HEK293 (cell line): ENCODE results near the gene COBL.

Experiments
- CTCF ChIA-PET: fragments of 350-600 bp; formaldehyde crosslinking; extraction: SDS; loops from one replicate; lab custom pipeline; 2021; ENCODE audit warnings: antibody characterized with exemption; lab: Yijun Ruan, JAX
- POLR2A ChIA-PET: fragments of 300-600 bp; formaldehyde crosslinking; extraction: SDS; loops from one replicate; lab custom pipeline; 2020; ENCODE audit warnings: antibody characterized with exemption, inconsistent platforms; lab: Yijun Ruan, JAX
- H3K27ac ChIP-seq: fragments of 200-500 bp; sonication (Bioruptor generic); 2 replicates; pipeline ENCODE4 v1.5.1; 2014; ENCODE audit warnings: low read depth, low read length, control low read depth, inconsistent platforms; ENCODE audit errors: extremely low read depth
- H3K36me3 ChIP-seq, 2 experiments: fragments of 200-500 bp in 1 of 2; sonication (Bioruptor generic) in 1 of 2; 1 replicate in 1 of 2; 2 replicates in 1 of 2; pipeline ENCODE4 v1.5.1; 2014 to 2017; ENCODE audit warnings: inconsistent platforms in 2 of 2, low read length in 2 of 2; ENCODE audit not compliant: control insufficient read depth in 2 of 2, insufficient read depth in 1 of 2
- H3K4me1 ChIP-seq: fragments of 200-500 bp; sonication (Bioruptor generic); 2 replicates; pipeline ENCODE4 v1.5.1; 2014; ENCODE audit warnings: mild to moderate bottlenecking, low read length, inconsistent platforms; ENCODE audit not compliant: control insufficient read depth, insufficient read depth
- H3K4me3 ChIP-seq: 2 replicates; pipeline ENCODE4 v1.5.1; 2011; ENCODE audit warnings: low read depth, mild to moderate bottlenecking, control low read depth, low read length, moderate library complexity
- H3K9me3 ChIP-seq: fragments of 200-500 bp; sonication (Bioruptor generic); 2 replicates; pipeline ENCODE4 v1.5.1; 2014; ENCODE audit warnings: low read depth, low read length, inconsistent platforms; ENCODE audit not compliant: control insufficient read depth, insufficient read depth
- FEZF1 ChIP-seq: fragments of 450-650 bp; formaldehyde crosslinking; IDR thresholded peaks from 2 replicates; pipeline ENCODE4 v1.5.1; 2016; ENCODE audit warnings: missing biosample characterization, missing genetic modification characterization
- GFI1B ChIP-seq: fragments of 450-650 bp; formaldehyde crosslinking; IDR thresholded peaks from 2 replicates; pipeline ENCODE4 v1.5.1; 2016; ENCODE audit warnings: missing biosample characterization, missing genetic modification characterization
- GLI4 ChIP-seq: fragments of 450-650 bp; formaldehyde crosslinking; IDR thresholded peaks from 2 replicates; pipeline ENCODE4 v1.5.1; 2016; ENCODE audit warnings: missing biosample characterization, missing genetic modification characterization
- ZBTB44 ChIP-seq: fragments of 450-650 bp; IDR thresholded peaks from 2 replicates; pipeline ENCODE4 v1.5.1; 2018; ENCODE audit warnings: missing biosample characterization, mild to moderate bottlenecking, missing genetic modification characterization
- ZBTB7A ChIP-seq: fragments of 450-650 bp; formaldehyde crosslinking; IDR thresholded peaks from 2 replicates; pipeline ENCODE4 v1.5.1; 2016; ENCODE audit warnings: low read depth, missing biosample characterization, missing genetic modification characterization
- ZNF121 ChIP-seq: fragments of 450-650 bp; formaldehyde crosslinking; IDR thresholded peaks from 2 replicates; pipeline ENCODE4 v1.5.1; 2016; ENCODE audit warnings: missing biosample characterization, missing genetic modification characterization
- ZNF214 ChIP-seq: fragments of 450-650 bp; formaldehyde crosslinking; IDR thresholded peaks from 2 replicates; pipeline ENCODE4 v1.5.1; 2017; ENCODE audit warnings: missing biosample characterization, mild to moderate bottlenecking, missing genetic modification characterization, borderline replicate concordance
- ZNF221 ChIP-seq: fragments of 450-650 bp; formaldehyde crosslinking; IDR thresholded peaks from 2 replicates; pipeline ENCODE4 v1.5.1; 2017; ENCODE audit warnings: missing biosample characterization, missing genetic modification characterization, borderline replicate concordance
- ZNF292 ChIP-seq: fragments of 450-650 bp; formaldehyde crosslinking; IDR thresholded peaks from 2 replicates; pipeline ENCODE4 v1.5.1; 2016; ENCODE audit warnings: low read depth, missing biosample characterization, missing genetic modification characterization, borderline replicate concordance
- ZNF311 ChIP-seq: fragments of 450-650 bp; formaldehyde crosslinking; IDR thresholded peaks from 2 replicates; pipeline ENCODE4 v1.5.1; 2017; ENCODE audit warnings: missing biosample characterization, missing genetic modification characterization, borderline replicate concordance
- ZNF449 ChIP-seq: fragments of 450-650 bp; formaldehyde crosslinking; IDR thresholded peaks from 2 replicates; pipeline ENCODE4 v1.5.1; 2017; ENCODE audit warnings: missing biosample characterization, mild to moderate bottlenecking, missing genetic modification characterization, moderate library complexity
- ZNF521 ChIP-seq: fragments of 450-650 bp; formaldehyde crosslinking; IDR thresholded peaks from 2 replicates; pipeline ENCODE4 v1.5.1; 2017; ENCODE audit warnings: missing biosample characterization, mild to moderate bottlenecking, missing genetic modification characterization
- ZNF529 ChIP-seq: fragments of 450-650 bp; formaldehyde crosslinking; IDR thresholded peaks from 2 replicates; pipeline ENCODE4 v1.5.1; 2017; ENCODE audit warnings: missing genetic modification characterization, missing biosample characterization; ENCODE audit not compliant: insufficient replicate concordance
- ZNF549 ChIP-seq: fragments of 450-650 bp; IDR thresholded peaks from 2 replicates; pipeline ENCODE4 v1.5.1; 2018; ENCODE audit warnings: missing biosample characterization, missing genetic modification characterization, mild to moderate bottlenecking, inconsistent platforms, moderate library complexity
- ZNF664 ChIP-seq: fragments of 450-650 bp; formaldehyde crosslinking; IDR thresholded peaks from 2 replicates; pipeline ENCODE4 v1.5.1; 2016; ENCODE audit warnings: missing biosample characterization, missing genetic modification characterization
- ZNF776 ChIP-seq: fragments of 450-650 bp; formaldehyde crosslinking; IDR thresholded peaks from 2 replicates; pipeline ENCODE4 v1.5.0; 2017; ENCODE audit warnings: missing biosample characterization, missing genetic modification characterization, borderline replicate concordance
- ZNF843 ChIP-seq: fragments of 450-650 bp; formaldehyde crosslinking; IDR thresholded peaks from 2 replicates; pipeline ENCODE4 v1.5.1; 2016; ENCODE audit warnings: missing biosample characterization, missing genetic modification characterization
- ZSCAN23 ChIP-seq: fragments of 450-650 bp; formaldehyde crosslinking; IDR thresholded peaks from 2 replicates; pipeline ENCODE4 v1.5.1; 2016; ENCODE audit warnings: missing biosample characterization, missing genetic modification characterization
- ZSCAN30 ChIP-seq: fragments of 450-650 bp; IDR thresholded peaks from 2 replicates; pipeline ENCODE4 v1.5.1; 2018; ENCODE audit warnings: missing biosample characterization, mild to moderate bottlenecking, missing genetic modification characterization, moderate library complexity
- TF ChIP-seq, protein P1 (sequence below): fragments of 450-650 bp; formaldehyde crosslinking; IDR thresholded peaks from 2 replicates; pipeline ENCODE4 v1.5.1; 2016; ENCODE audit warnings: missing biosample characterization, missing genetic modification characterization
- TF ChIP-seq, protein P2 (sequence below): fragments of 450-650 bp; formaldehyde crosslinking; IDR thresholded peaks from 2 replicates; pipeline ENCODE4 v1.5.1; 2016; ENCODE audit warnings: missing biosample characterization, missing genetic modification characterization

The COBL gene

GRCh38 chr7:51346126-51346525 lies 29.5 kb upstream of the COBL start:
- H3K36me3 ChIP-seq, result no peaks in the 10 kb centered on the region
- no peak overlapping the region for H3K27ac ChIP-seq
- ChIA-PET CTCF (interaction anchor here (0.8 to 2.7 kb wide), 2 partner anchors 184 to 190 kb away, joined by 3 to 6 read pairs; no protein-coding TSS in a partner anchor), POLR2A (no interaction called here)
- no peak overlapping the region for H3K4me3 ChIP-seq
- peaks cover 11% of the 10 kb centered on the region for H3K4me1 ChIP-seq
- TF ChIP-seq ZNF121 (tag by site-specific recombination) (no peak), ZNF776 (tag by site-specific recombination) (no peak), ZSCAN23 (tag by site-specific recombination) (no peak), ZNF843 (tag by site-specific recombination) (no peak), ZNF311 (no peak), ZNF521 (no peak), ZNF549 (tag by site-specific recombination) (no peak), ZNF221 (tag by site-specific recombination) (no peak), ZSCAN30 (tag by site-specific recombination) (no peak), GFI1B (tag by site-specific recombination) (no peak), ZNF664 (tag by site-specific recombination) (no peak), FEZF1 (tag by site-specific recombination) (no peak), ZBTB44 (tag by site-specific recombination) (no peak)
- TF ChIP-seq, protein P1, sequence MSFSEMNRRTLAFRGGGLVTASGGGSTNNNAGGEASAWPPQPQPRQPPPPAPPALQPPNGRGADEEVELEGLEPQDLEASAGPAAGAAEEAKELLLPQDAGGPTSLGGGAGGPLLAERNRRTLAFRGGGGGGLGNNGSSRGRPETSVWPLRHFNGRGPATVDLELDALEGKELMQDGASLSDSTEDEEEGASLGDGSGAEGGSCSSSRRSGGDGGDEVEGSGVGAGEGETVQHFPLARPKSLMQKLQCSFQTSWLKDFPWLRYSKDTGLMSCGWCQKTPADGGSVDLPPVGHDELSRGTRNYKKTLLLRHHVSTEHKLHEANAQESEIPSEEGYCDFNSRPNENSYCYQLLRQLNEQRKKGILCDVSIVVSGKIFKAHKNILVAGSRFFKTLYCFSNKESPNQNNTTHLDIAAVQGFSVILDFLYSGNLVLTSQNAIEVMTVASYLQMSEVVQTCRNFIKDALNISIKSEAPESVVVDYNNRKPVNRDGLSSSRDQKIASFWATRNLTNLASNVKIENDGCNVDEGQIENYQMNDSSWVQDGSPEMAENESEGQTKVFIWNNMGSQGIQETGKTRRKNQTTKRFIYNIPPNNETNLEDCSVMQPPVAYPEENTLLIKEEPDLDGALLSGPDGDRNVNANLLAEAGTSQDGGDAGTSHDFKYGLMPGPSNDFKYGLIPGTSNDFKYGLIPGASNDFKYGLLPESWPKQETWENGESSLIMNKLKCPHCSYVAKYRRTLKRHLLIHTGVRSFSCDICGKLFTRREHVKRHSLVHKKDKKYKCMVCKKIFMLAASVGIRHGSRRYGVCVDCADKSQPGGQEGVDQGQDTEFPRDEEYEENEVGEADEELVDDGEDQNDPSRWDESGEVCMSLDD (tag by site-specific recombination), result no peak
- TF ChIP-seq, protein P2, sequence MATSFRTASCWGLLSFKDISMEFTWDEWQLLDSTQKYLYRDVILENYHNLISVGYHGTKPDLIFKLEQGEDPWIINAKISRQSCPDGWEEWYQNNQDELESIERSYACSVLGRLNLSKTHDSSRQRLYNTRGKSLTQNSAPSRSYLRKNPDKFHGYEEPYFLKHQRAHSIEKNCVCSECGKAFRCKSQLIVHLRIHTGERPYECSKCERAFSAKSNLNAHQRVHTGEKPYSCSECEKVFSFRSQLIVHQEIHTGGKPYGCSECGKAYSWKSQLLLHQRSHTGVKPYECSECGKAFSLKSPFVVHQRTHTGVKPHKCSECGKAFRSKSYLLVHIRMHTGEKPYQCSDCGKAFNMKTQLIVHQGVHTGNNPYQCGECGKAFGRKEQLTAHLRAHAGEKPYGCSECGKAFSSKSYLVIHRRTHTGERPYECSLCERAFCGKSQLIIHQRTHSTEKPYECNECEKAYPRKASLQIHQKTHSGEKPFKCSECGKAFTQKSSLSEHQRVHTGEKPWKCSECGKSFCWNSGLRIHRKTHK, result no peak
- no peaks in the 10 kb centered on the region for H3K9me3 ChIP-seq

- ChIA-PET POLR2A (no interaction called here), CTCF (interaction anchor here (0.6 to 2.7 kb wide), 3 partner anchors 10 to 182 kb away, joined by 3 to 6 read pairs (median 3); no protein-coding TSS in a partner anchor)
- Histone ChIP-seq H3K4me3 (no peak overlapping the region), H3K27ac (no peak overlapping the region), H3K4me1 (peaks cover under 1% of the 10 kb centered on the region; the same call in 1 of the 2 replicates), H3K9me3 (no peaks in the 10 kb centered on the region), H3K36me3 (no peaks in the 10 kb centered on the region)
- TF ChIP-seq GLI4 (tag by site-specific recombination), result no peak
- no peak for TF ChIP-seq ZNF292 (tag by site-specific recombination)
- no peak for TF ChIP-seq ZNF529 (tag by site-specific recombination)
- TF ChIP-seq ZBTB7A, result no peak
- TF ChIP-seq ZNF214 (tag by site-specific recombination), result no peak
- TF ChIP-seq ZNF449, result no peak
These were observed 28.0 kb upstream of the COBL start for GRCh38 chr7:51344406-51345138.
